M059J (cell line): ENCODE data around the gene SLC25A47. TPM values are rescaled to one million over a fixed set of nuclear protein-coding genes. Genes with fewer than 3 reads are reported as not detected.

ENCODE experiments used
- DNase-seq: peaks from one replicate; pipeline ENCODE4 v3.0.0-alpha.2; 2012; ENCODE audit warnings: low read depth
- total RNA-seq: library from RNA; depleted of rRNA; stranded (reverse); fragments of >200 nt; shearing (Covaris generic); gene quantifications from 2 replicates; pipeline ENCODE4 v1.2.3, GENCODE V29; 2014; rRNA removed

Gene SLC25A47
- total RNA-seq, 1 experiment from 2014 or later, result not detected

- peak; percentile 91 for DNase-seq
Observed at GRCh38 chr14:100375963-100376735, 53.0 kb downstream of the SLC25A47 start, which contains the start of gene WDR25. WDR25 (plus strand) TSS chr14:100376485.

- peak; percentile 30 for DNase-seq
Observed at GRCh38 chr14:100376751-100377171, 53.6 kb downstream of the SLC25A47 start.

Other genes starting within 250 kb of the SLC25A47 start
- gene DEGS2, start 163.7 kb upstream of the SLC25A47 start, total RNA-seq, result 0.10 TPM in 1 of 2 replicates, not detected in the other
- 25.9 and 39.5 TPM in 2 replicates for gene YY1, start 84.2 kb upstream of the SLC25A47 start, total RNA-seq
- gene SLC25A29, start 16.9 kb upstream of the SLC25A47 start, total RNA-seq, result 5.0 and 18.8 TPM in 2 replicates
- gene WDR25, start 53.1 kb downstream of the SLC25A47 start, total RNA-seq, result 22.4 and 22.8 TPM in 2 replicates